ENCODE measurements around the gene KBTBD13. TPM values are rescaled to one million over a fixed set of nuclear protein-coding genes. Genes with fewer than 3 reads are reported as not detected.

The KBTBD13 gene
- total RNA-seq, result 1 to 10 TPM in 1 of 4 donors, under 1 TPM in 1, not detected in 2; 0.21 to 1.3 TPM

DNA sequence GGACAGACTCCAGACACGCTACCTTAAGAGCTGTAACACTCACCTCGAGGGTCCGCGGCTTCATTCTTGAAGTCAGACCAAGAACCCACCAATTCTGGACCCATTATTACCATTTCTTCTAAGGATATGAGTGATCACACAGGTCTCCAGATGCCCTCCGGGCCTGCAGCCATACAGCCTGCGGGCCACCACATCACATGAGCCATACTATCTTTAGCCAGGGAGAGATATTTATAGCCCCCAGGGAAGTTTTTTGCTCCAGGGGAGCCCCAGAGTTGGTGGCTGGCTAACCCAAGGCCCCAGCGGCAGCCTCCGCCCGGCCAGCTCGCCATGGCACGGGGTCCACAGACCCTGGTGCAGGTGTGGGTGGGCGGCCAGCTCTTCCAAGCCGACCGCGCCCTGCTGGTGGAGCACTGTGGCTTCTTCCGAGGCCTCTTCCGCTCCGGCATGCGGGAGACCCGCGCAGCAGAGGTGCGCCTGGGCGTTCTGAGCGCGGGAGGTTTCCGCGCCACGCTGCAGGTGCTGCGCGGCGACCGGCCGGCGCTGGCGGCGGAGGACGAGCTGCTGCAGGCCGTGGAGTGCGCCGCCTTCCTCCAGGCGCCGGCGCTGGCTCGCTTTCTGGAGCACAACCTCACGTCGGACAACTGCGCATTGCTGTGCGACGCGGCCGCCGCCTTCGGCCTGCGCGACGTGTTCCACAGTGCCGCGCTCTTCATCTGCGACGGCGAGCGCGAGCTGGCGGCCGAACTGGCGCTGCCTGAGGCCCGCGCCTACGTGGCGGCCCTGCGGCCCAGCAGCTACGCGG lies at the start of gene KBTBD13:
Gene KBTBD13 (plus strand): TSS at position 261 of the 805 bp plus-strand sequence. CDS start 70 bp downstream, at position 331.
- Histone ChIP-seq H3K4me3 (no peak within 1 kb of the TSS), H3K4me1 (peaks cover 3 to 23% of the 10 kb centered on the region in 2 donors), H3K27ac (peak within 1 kb of the TSS in 1 of 2 donors; percentile 52), H3K9me3 (no peaks in the 10 kb centered on the region), H3K27me3 (no peaks in the 10 kb centered on the region), H3K36me3 (no peaks in the 10 kb centered on the region)
- no peak for TF ChIP-seq POLR2A (IDR thresholded peaks at IDR 0.05)
- TF ChIP-seq, protein P1, sequence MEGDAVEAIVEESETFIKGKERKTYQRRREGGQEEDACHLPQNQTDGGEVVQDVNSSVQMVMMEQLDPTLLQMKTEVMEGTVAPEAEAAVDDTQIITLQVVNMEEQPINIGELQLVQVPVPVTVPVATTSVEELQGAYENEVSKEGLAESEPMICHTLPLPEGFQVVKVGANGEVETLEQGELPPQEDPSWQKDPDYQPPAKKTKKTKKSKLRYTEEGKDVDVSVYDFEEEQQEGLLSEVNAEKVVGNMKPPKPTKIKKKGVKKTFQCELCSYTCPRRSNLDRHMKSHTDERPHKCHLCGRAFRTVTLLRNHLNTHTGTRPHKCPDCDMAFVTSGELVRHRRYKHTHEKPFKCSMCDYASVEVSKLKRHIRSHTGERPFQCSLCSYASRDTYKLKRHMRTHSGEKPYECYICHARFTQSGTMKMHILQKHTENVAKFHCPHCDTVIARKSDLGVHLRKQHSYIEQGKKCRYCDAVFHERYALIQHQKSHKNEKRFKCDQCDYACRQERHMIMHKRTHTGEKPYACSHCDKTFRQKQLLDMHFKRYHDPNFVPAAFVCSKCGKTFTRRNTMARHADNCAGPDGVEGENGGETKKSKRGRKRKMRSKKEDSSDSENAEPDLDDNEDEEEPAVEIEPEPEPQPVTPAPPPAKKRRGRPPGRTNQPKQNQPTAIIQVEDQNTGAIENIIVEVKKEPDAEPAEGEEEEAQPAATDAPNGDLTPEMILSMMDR (IDR thresholded peaks at IDR 0.05), result no peak
- no peak for DNase-seq
- intact Hi-C loops (cut with DNase I; ENCODE audit: low total_unique reads), result no loop called here

DNA sequence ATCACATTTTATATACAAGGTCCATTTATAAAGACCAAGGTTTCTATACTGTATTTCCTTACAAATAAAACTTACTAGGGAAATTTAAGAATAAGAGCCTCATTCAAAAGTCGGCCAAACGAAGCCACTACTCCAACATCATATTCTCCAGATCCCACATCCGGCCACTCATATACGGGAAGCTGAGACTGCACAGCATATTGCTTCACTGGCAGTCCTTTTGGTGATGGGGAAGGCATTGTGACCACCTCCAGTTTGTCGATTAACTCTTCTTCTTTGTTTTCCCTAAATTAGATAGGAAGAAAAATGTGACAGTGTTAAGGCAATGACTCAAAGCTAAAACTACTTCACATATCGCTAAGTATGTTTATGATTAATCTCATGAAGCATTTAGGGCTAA lies 49.8 kb upstream of the KBTBD13 start:
- Histone ChIP-seq H3K4me1 (no peaks in the 10 kb centered on the region), H3K36me3 (no peaks in the 10 kb centered on the region), H3K4me3 (no peak overlapping the region), H3K9me3 (no peaks in the 10 kb centered on the region), H3K27ac (no peak overlapping the region), H3K27me3 (no peaks in the 10 kb centered on the region)
- TF ChIP-seq POLR2A (IDR thresholded peaks at IDR 0.05), result no peak
- TF ChIP-seq, protein P1 (IDR thresholded peaks at IDR 0.05), result no peak
- DNase-seq, result no peak
- intact Hi-C loops (cut with DNase I; ENCODE audit: low total_unique reads), result no loop called here

DNA sequence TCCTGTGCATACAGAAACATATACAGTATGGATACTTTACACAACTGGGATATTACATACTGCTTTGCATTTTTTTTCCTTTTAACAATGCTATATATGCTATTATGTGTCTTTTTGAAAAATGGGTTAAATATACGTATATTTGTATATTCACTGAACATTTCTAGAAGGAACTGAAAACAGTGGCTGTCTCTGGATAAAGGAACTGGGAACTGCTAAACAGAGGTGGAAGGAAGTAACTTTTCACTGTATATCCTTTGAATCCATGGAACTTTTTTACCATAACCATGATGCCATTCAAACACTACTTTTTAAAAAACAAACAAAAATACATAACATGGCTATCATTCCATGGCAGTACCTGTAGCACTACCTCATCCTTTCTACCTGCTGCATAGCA lies 49.0 kb upstream of the KBTBD13 start:
- intact Hi-C loops (cut with DNase I; ENCODE audit: low total_unique reads), result no loop called here
- Histone ChIP-seq H3K27me3 (no peaks in the 10 kb centered on the region), H3K9me3 (no peaks in the 10 kb centered on the region), H3K27ac (no peak overlapping the region), H3K4me1 (no peaks in the 10 kb centered on the region), H3K4me3 (no peak overlapping the region), H3K36me3 (no peaks in the 10 kb centered on the region)
- TF ChIP-seq POLR2A (IDR thresholded peaks at IDR 0.05), result no peak
- TF ChIP-seq, protein P1 (IDR thresholded peaks at IDR 0.05), result no peak
- DNase-seq, result no peak

DNA sequence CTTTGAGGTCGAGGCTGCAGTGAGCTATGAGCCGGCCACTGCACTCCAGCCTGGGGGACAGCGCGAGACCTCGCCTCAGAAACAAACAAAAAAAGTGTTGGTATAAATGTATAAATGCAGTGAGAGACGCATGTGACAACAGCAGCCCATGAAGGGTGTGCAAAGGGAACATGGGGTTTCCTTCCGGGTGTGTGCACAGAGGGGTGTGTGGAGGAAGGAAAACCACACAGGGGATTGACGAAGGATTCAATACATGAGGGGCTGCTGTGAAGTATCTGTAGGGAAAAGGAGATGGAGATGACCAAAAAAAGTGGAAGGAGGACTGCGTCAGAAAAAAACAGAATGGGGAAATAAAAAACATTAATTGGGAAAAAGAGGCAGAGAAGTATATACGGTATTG lies 48.2 kb upstream of the KBTBD13 start:
- no peak for DNase-seq
- Histone ChIP-seq H3K9me3 (no peaks in the 10 kb centered on the region), H3K4me3 (peak overlapping the region; percentile 75 to 89), H3K36me3 (no peaks in the 10 kb centered on the region), H3K27ac (peak overlapping the region in 1 of 2 donors; percentile 5), H3K4me1 (no peaks in the 10 kb centered on the region), H3K27me3 (no peaks in the 10 kb centered on the region)
- TF ChIP-seq POLR2A (IDR thresholded peaks at IDR 0.05), result no peak
- TF ChIP-seq, protein P1 (IDR thresholded peaks at IDR 0.05), result no peak
- intact Hi-C loops (cut with DNase I; ENCODE audit: low total_unique reads), result no loop called here

DNA sequence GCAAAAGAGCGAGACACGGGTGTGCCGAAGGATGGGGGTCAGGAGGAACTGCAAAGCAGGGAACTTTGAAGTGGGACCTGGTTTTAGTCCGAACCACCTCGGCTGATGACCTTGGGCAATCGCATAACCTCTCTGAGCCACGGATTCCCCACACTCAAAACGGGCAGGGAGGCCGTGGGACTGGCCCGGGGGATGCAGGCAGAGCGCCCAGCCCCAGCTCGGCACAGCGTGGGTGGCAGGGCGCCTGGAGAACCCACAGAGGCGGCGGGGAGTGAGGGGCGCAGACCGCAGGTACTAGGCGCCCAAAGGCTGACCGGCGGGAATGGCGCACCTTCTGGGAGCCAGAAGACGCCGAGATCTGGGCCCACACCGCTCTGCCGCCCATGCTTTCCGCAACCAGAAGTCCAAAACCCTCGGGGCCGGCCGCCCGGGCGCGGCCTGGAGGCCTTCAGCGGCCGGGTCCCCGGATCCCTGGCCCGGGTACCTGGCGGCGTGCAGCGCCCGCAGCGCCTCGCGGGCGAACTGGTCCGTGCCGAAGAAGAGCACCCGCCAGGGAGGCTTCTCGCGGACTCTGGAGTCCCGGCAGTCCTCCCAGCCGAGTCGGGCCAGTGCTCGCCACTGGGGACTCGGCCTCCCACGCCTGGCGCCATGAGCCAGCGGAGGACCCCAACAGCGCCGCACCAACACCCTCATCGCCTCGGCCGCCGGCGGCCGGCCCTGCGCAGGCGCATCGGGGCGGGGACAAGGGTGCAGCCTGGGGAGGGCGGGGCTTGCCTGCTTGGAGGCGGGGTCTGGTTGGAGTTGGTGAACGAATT lies 47.4 kb upstream of the KBTBD13 start, which contains the start of gene MTFMT:
Gene MTFMT (minus strand): TSS at position 719 of the 815 bp plus-strand sequence. CDS start 26 bp downstream, at position 693.
- Histone ChIP-seq H3K36me3 (no peaks in the 10 kb centered on the region), H3K9me3 (no peaks in the 10 kb centered on the region), H3K27ac (peak within 1 kb of the TSS; percentile 75 to 81), H3K27me3 (no peaks in the 10 kb centered on the region), H3K4me1 (no peaks in the 10 kb centered on the region), H3K4me3 (peak within 1 kb of the TSS; percentile 75 to 89)
- peak; percentile 94 to 95 for TF ChIP-seq POLR2A (IDR thresholded peaks at IDR 0.05)
- TF ChIP-seq, protein P1 (IDR thresholded peaks at IDR 0.05), result peak; percentile 12 to 42 (median 20)
- intact Hi-C loops (cut with DNase I; ENCODE audit: low total_unique reads), result no loop called here
- peak; percentile 91 to 95 for DNase-seq
